Measurements from ENCODE around the gene SHISA9.

GRCh38 chr16:13193721-13194120 lies 292.3 kb downstream of the SHISA9 start:
- TF ChIP-seq POLR2A (IDR thresholded peaks at IDR 0.05; ENCODE audit: low read length) (no peak), GATA1 (IDR thresholded peaks at IDR 0.05; ENCODE audit: low read depth, low read length) (no peak)

Measured in erythroblast (primary cell).